Activated CD8-positive, alpha-beta memory T cell treated with anti-CD3 and anti-CD28 coated beads, Interleukin-2, amount 50 U/mL, for 4 hours (primary cell): Measurements from ENCODE around the gene DCAF5.
A peak's percentile ranks its signal among the peaks of the same experiment; 100 is the strongest.
"Not testable (repeated sequence)": the region's sequence is repeated elsewhere in the genome, so short reads cannot be mapped to it uniquely, and the experiment has no call there.

Source experiments
- DNase-seq: peaks from one replicate; pipeline ENCODE4 v3.0.0-alpha.2; 2020

The DCAF5 gene

DNA sequence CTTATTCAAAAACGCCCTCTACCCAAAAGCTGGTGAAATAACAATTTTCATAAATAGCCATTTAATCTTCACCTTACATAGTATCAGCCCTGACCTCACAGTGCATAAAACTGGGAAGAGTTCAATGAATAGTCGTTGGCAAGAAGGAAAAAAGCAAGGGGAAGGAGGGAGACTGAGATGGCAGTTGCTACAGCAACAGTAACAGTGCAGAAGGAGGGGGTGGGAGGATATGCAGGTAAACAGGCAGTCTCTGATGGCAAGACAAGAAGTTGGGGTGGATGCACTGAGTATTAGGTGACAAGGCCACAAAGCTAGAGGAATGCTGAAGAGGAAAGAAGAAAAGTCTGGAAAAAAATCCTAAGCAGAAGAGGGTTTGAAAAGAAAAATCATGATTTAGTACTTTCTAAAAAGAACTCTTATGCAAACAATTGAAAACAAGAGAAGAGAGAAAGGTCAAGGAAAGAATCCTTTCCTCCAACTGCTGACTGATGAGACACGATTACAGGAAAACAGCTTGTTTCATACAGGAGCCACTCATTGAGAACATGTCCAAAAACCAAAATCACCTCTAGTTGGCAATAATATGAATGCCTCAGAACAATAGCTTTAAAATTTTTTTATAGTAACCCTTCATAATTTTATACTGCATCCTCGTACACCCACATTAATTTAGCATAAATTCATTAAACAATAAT is 56.0 kb downstream of the DCAF5 start:
- DNase-seq = no peak

DNA sequence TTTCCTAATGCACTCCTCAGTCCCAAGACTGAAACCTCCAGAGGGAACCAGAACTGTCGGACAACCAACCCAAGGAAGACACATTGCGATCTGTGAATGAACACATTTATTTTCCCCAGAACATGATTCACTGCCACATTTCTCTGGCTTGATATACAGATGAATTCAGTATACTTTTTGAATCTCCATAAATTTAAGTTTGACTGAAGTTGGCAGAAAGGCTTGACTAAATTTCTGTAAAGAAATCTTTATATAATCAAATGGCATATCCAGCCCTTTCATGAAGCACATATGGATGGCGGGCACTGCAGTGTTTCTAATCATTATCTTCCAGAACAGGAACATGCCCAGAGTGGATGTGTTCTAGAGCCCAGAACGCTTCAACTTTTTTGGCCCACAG is 56.7 kb downstream of the DCAF5 start:
- no peak for DNase-seq

DNA sequence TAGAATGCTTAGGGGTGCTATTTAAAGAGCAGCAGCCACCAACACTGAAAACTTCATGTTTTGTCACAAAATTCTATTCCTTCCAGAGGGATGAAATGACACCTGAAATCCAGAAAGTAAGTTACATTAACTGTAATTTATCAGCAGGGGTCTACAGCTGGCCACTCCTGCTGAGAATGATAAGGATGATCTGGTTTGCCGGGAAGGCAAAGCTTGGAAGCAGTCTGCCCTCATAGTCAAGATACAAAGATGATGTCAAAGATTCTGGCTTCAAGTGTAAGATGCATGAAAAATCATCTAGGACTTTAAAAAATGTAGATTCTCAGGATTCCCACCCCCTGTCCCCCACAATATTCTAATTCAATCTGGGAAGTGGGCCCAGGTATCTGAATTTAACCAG is 58.4 kb downstream of the DCAF5 start:
- no peak for DNase-seq

GRCh38 chr14:69093631-69094421 is 59.1 kb downstream of the DCAF5 start:
- DNase-seq = no peak

GRCh38 chr14:69092840-69093422 is 60.0 kb downstream of the DCAF5 start:
- no peak for DNase-seq

DNA sequence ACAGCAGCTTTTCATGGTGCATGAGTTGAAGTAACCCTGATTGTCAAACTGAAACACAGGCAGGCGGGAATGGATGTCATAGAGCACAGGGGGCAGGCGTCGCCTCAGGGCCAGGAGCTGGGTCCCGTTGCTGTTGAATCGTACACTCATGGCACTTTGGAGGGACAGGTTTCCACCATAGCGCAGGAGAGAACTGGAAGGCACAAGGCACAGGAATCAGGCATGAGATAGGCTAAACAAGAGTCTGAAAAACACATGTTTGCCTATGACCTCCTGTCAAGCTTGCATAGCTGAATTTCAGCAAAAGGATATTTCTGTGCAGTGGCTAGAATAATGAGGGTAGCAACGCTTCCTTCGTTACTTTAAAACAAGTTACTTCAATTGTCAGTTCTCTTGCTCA is 61.2 kb downstream of the DCAF5 start:
- DNase-seq = no peak

GRCh38 chr14:69091006-69091405 is 61.9 kb downstream of the DCAF5 start:
- DNase-seq = no peak

GRCh38 chr14:69090187-69090789 is 62.6 kb downstream of the DCAF5 start:
- peak; percentile 24 for DNase-seq

DNA sequence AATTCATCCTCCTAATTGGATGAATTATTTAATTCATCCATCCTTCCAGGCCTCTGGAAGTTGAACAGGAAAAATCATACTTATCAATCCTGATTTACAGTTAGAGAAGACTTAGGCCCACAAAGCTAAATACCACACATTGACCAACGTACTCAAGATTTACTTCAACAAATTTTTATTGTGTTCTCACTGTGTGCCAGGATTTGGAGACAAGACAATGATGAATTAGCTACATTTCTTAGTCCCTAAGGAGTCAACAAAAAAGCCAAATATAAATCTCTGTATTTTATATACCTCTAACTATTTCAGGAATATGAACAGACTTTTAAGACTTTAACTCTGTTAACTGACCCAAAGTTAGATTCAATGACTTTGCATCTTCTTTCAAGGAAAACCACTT is 63.9 kb downstream of the DCAF5 start:
- no peak for DNase-seq

DNA sequence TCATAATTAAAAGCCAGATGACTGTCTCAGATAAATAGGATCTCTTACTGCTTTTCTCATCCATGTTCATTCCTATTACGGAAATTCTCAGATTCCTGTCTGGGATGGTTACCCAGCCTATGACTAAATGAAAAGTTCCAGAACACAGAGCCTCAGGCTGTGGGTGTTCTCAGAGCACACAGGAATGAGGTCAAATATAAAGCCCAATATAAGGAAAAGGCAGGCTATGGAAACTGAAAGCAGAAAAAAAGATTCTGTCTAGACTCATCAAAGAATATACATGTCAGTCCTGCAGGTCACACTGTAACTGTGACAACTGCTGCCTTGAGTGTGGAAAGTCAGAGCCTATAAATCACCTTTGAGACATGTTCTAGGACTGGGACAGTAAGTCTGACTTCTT is 64.3 kb downstream of the DCAF5 start:
- DNase-seq = no peak

GRCh38 chr14:69087061-69087461 is 65.9 kb downstream of the DCAF5 start:
- DNase-seq = no peak

GRCh38 chr14:69086537-69086936 is 66.4 kb downstream of the DCAF5 start:
- DNase-seq = no peak

- no peak for DNase-seq
Observed at GRCh38 chr14:69084023-69084422, 68.9 kb downstream of the DCAF5 start.

- no peak for DNase-seq
Observed at GRCh38 chr14:69083181-69083580, 69.7 kb downstream of the DCAF5 start.

- DNase-seq = no peak
Observed at GRCh38 chr14:69081271-69081670, 71.6 kb downstream of the DCAF5 start.

DNA sequence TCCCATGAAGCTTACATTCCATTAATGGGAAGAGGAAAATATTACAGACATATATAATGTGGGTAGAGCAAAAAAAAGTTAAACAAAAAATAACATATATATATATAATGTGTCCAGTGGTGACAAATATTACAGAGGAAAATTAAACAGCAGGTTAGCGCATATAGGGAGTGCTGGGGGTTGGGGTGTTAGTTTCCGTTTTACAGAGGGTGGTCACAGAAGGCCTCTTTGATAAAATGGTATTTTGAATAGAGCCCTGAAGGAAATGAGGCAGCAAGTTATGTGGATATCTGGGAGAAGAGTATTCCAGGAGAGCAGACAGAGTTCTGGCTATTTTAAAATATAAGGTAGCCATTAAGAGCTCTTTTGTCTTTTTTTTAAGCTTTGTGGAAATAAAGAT is 73.2 kb downstream of the DCAF5 start:
- no peak for DNase-seq

DNA sequence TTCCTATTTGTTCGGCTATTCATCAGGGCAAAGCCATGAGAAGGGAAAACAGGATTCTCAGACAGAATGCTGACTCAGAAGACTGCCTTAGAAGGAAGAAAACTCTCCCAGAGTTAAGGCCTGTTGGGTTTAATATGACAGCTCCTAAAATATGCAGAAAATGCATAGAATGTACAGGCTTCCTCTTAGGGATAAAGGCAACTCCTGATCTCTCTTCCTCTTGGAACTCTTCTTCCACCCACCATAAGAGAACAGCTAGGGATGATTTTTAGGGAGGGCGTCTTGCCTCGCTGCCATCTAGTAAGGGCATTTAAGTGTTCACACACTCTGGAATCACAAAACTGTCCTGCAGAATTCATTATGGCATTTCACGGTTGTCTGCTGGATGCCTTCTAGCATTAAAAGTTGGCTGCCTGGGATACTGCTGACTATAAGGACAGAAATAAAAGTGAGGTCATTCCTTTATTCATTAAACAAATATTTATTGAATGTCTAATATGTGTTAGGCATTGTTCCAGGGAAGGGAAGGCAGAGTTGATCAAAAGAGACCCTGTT is 73.7 kb downstream of the DCAF5 start:
- DNase-seq = no peak

DNA sequence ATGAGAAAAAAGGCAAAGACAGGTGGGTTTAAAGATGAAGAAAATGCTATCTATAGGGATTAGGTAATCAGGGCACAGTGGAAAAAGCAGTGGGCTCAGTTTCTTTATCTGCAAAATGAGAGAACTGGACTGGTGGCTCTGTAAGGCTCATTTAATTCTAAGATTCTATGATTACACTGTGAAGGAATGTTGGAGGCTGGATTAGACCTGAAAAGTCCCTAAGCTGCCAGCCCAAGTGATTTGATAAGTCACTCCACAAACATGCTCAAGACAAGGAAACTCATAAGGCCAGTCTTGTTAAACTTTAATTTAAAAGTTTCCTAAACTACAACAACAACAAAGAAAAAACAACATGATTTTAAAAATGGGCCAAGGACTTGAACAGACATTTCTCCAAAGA is 75.1 kb downstream of the DCAF5 start:
- no peak for DNase-seq

- DNase-seq = not testable (repeated sequence)
Observed at GRCh38 chr14:69077185-69077584, 75.7 kb downstream of the DCAF5 start.

DNA sequence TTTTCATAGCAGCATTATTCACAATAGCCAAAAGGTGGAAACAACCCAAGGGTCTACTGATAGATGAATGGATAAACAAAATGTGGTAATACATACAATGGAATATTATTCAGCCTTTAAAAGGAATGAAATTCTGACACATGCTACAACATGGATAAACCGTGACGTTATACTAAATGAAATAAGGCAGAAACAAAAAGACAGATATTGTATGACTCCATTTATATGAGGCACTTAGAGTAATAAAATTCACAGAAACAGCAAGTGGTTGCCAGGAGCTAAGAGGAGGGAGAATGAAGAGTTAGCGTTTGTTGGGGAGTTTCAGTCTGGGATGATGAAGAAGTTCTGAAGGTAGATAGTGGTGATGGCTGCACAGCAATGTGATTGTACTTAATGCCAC is 76.6 kb downstream of the DCAF5 start:
- DNase-seq = no peak

DNA sequence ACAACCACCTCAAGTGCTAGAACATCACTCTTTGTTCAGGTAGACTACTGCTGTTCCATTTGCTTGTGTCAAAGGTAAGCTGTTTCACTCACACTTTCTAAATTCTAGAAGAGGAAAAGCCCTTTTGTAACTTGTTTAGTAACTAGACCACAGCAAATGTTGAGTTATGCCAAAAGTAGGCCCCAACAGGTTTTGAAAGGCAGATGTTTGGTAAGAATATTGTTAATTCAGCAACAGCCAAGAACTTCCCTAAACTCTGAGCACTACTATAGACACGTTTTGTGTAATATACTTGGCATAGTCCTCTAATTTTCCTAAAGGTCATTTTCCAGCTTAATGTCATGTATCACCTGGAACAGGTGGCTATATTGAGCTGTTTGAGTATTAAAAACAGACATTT is 79.0 kb downstream of the DCAF5 start:
- DNase-seq = no peak

- DNase-seq = no peak
Observed at GRCh38 chr14:69073429-69073828, 79.5 kb downstream of the DCAF5 start.

DNA sequence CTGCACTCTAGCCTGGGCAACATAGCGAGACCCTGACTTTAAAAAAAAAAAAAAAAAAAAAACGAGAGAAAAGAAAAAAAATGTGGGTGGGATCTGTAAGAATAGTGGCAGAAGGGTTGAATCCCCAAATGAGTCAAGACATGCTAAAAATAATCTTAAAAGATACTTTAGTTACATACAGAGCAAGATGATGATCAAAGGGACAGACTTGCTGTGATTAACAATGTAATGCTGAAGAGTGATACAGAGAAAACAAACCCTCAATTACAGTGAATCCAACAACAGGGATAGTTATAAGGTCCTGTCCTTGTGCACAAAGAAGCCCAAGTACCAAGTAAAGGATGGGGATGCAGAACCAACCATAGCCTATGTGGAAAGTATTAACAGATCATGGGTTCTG is 80.3 kb downstream of the DCAF5 start:
- DNase-seq = no peak
